Tibial nerve (tissue), 3 donors: ENCODE results near the gene BST2.
A peak's percentile ranks its signal among the peaks of the same experiment; 100 is the strongest.

Experiments
- CTCF ChIP-seq, 5 experiments: fragments of 200-600 bp in 3 of 5; fragments of 450-650 bp in 2 of 5; sonication (generic) in 3 of 5; IDR thresholded peaks; one replicate each; pipeline ENCODE4 v1.5.1; 2016 to 2019; ENCODE audit warnings: antibody characterized with exemption in 5 of 5, mild to moderate bottlenecking in 3 of 5, moderate library complexity in 2 of 5
- POLR2A ChIP-seq, 2 donors: fragments of 450-650 bp; IDR thresholded peaks; one replicate each; pipeline ENCODE4 v1.6.1; 2017; ENCODE audit warnings: antibody characterized with exemption in 2 of 2, mild to moderate bottlenecking in 2 of 2, moderate library complexity in 2 of 2

GRCh38 chr19:17376935-17377600, 28.4 kb downstream of the BST2 start, which contains the start of gene PLVAP:
- peak in 1 of 5 experiments; percentile 21 for TF ChIP-seq CTCF (IDR thresholded peaks at IDR 0.05)
- TF ChIP-seq POLR2A (IDR thresholded peaks at IDR 0.05): no peak
